Measurements from ENCODE around the gene YARS1.

- TF ChIP-seq CTCF (conservative IDR thresholded peaks at IDR 0.05; ENCODE audit: low read depth, low read length), result no peak
- TF ChIP-seq EZH2 (IDR thresholded peaks at IDR 0.05; ENCODE audit: low read length, unreplicated experiment), result no peak
- no peak for TF ChIP-seq EZH2phosphoT487 (IDR thresholded peaks at IDR 0.05; ENCODE audit: borderline replicate concordance, low read length)
Measured at GRCh38 chr1:32816676-32817158, 441 bp downstream of the YARS1 start.
